OCI-LY1 (cell line): Measurements from ENCODE around the gene PTPRD.

Experiments
- H2AFZ ChIP-seq: fragments of 200-600 bp; sonication (generic), shearing (Covaris generic); 2 replicates; pipeline ENCODE4 v1.6.0; 2014; ENCODE audit warnings: antibody characterized with exemption, mild to moderate bottlenecking, low read length
- H3F3A ChIP-seq: fragments of 200-600 bp; sonication (generic), shearing (Covaris generic); 2 replicates; pipeline ENCODE4 v1.6.0; 2014; ENCODE audit warnings: mild to moderate bottlenecking, antibody characterized with exemption, low read length, moderate library complexity; ENCODE audit not compliant: insufficient read depth
- H3K27ac ChIP-seq: fragments of 200-600 bp; sonication (generic); 2 replicates; pipeline ENCODE4 v1.5.1; 2014; ENCODE audit warnings: low read length, mixed run types, mild to moderate bottlenecking, low read depth; ENCODE audit not compliant: poor library complexity, severe bottlenecking
- H3K27me3 ChIP-seq: fragments of 200-600 bp; sonication (generic); 2 replicates; pipeline ENCODE4 v1.6.0; 2014; ENCODE audit warnings: antibody characterized with exemption, mild to moderate bottlenecking, low read length, moderate library complexity; ENCODE audit not compliant: insufficient read depth
- H3K36me3 ChIP-seq: fragments of 200-600 bp; sonication (generic); 2 replicates; pipeline ENCODE4 v1.6.1; 2014; ENCODE audit warnings: mild to moderate bottlenecking, antibody characterized with exemption, low read length, moderate library complexity, mixed read lengths; ENCODE audit not compliant: insufficient read depth
- H3K4me1 ChIP-seq: fragments of 200-600 bp; sonication (generic); 2 replicates; pipeline ENCODE4 v1.5.1; 2014; ENCODE audit warnings: mild to moderate bottlenecking, low read length, moderate library complexity; ENCODE audit not compliant: insufficient read depth, severe bottlenecking
- H3K4me2 ChIP-seq: fragments of 200-600 bp; sonication (generic), shearing (Covaris generic); 2 replicates; pipeline ENCODE4 v1.6.1; 2014; ENCODE audit warnings: low read length
- H3K4me3 ChIP-seq: fragments of 200-600 bp; sonication (generic); 2 replicates; pipeline ENCODE4 v1.5.1; 2014; ENCODE audit warnings: low read length, low read depth, mild to moderate bottlenecking, mixed read lengths; ENCODE audit not compliant: poor library complexity, severe bottlenecking
- H3K79me2 ChIP-seq: fragments of 200-600 bp; shearing (Covaris generic); 2 replicates; pipeline ENCODE4 v1.6.1; 2016; ENCODE audit warnings: mixed run types, low read length, mixed read lengths; ENCODE audit not compliant: insufficient read depth
- H3K9ac ChIP-seq: fragments of 200-600 bp; sonication (generic), shearing (Covaris generic); 2 replicates; pipeline ENCODE4 v1.6.1; 2014; ENCODE audit warnings: mild to moderate bottlenecking, low read length, mixed read lengths
- H3K9me2 ChIP-seq: fragments of 200-600 bp; sonication (generic), shearing (Covaris generic); 2 replicates; pipeline ENCODE4 v1.6.1; 2014; ENCODE audit warnings: low read depth, mild to moderate bottlenecking, low read length, mixed read lengths
- H3K9me3 ChIP-seq: fragments of 200-600 bp; shearing (Covaris generic); 2 replicates; pipeline ENCODE4 v1.6.1; 2014; ENCODE audit warnings: low read length, mixed read lengths
- H4K20me1 ChIP-seq: fragments of 200-600 bp; sonication (generic), shearing (Covaris generic); 2 replicates; pipeline ENCODE4 v1.6.0; 2016; ENCODE audit warnings: mild to moderate bottlenecking, low read length; ENCODE audit not compliant: insufficient read depth
- EZH2 ChIP-seq: fragments of 200-600 bp; sonication (generic), shearing (Covaris generic); IDR thresholded peaks from 2 replicates; pipeline ENCODE4 v1.8.0; 2017; ENCODE audit warnings: borderline replicate concordance, mixed run types, mild to moderate bottlenecking, antibody characterized with exemption, low read length, moderate library complexity, mixed read lengths
- TF ChIP-seq, protein P1 (sequence below): fragments of 200-600 bp; sonication (generic), shearing (Covaris generic); IDR thresholded peaks from 2 replicates; pipeline ENCODE4 v1.5.1; 2017; ENCODE audit warnings: mild to moderate bottlenecking, antibody characterized with exemption, low read length, moderate library complexity, mixed read lengths

PTPRD gene

DNA sequence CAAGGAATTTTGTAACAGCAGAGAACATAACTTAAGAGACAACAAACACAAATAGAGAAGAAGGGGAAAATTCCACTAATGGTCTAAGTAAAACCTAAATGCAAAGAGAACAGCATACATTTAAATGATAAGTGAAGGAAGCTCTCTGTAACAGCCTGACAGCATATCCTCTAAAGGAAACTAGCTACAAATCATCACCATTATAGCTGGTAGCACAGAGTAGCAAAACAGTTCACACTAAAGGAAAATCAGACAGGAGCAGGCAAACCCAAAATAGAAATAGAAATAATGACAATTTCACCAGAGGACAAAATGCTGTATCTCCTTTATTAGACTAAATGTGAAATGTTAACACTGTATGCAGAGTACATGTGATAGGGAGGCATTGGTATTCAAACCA is 532.8 kb downstream of the PTPRD start:
- Histone ChIP-seq H4K20me1 (no peaks in the 10 kb centered on the region), H3K9me3 (no peaks in the 10 kb centered on the region), H3K9me2 (no peaks in the 10 kb centered on the region), H3K9ac (no peak overlapping the region), H3K79me2 (no peaks in the 10 kb centered on the region), H3K27ac (no peak overlapping the region), H3K4me2 (no peak overlapping the region), H2AFZ (no peak overlapping the region), H3K4me3 (no peak overlapping the region), H3K4me1 (no peaks in the 10 kb centered on the region), H3F3A (no peaks in the 10 kb centered on the region), H3K36me3 (no peaks in the 10 kb centered on the region), H3K27me3 (no peaks in the 10 kb centered on the region)
- TF ChIP-seq, protein P1, sequence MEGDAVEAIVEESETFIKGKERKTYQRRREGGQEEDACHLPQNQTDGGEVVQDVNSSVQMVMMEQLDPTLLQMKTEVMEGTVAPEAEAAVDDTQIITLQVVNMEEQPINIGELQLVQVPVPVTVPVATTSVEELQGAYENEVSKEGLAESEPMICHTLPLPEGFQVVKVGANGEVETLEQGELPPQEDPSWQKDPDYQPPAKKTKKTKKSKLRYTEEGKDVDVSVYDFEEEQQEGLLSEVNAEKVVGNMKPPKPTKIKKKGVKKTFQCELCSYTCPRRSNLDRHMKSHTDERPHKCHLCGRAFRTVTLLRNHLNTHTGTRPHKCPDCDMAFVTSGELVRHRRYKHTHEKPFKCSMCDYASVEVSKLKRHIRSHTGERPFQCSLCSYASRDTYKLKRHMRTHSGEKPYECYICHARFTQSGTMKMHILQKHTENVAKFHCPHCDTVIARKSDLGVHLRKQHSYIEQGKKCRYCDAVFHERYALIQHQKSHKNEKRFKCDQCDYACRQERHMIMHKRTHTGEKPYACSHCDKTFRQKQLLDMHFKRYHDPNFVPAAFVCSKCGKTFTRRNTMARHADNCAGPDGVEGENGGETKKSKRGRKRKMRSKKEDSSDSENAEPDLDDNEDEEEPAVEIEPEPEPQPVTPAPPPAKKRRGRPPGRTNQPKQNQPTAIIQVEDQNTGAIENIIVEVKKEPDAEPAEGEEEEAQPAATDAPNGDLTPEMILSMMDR: no peak
- no peak for TF ChIP-seq EZH2

GRCh38 chr9:10079284-10079964 is 533.4 kb downstream of the PTPRD start:
- H3K9me3 ChIP-seq: no peaks in the 10 kb centered on the region
- H3K9ac ChIP-seq: no peak overlapping the region
- no peak overlapping the region for H3K4me3 ChIP-seq
- no peaks in the 10 kb centered on the region for H3K36me3 ChIP-seq
- H4K20me1 ChIP-seq: no peaks in the 10 kb centered on the region
- H3K4me1 ChIP-seq: no peaks in the 10 kb centered on the region
- TF ChIP-seq, protein P1: no peak
- TF ChIP-seq EZH2: no peak
- H3K27ac ChIP-seq: no peak overlapping the region
- H2AFZ ChIP-seq: no peak overlapping the region
- H3F3A ChIP-seq: no peaks in the 10 kb centered on the region
- H3K79me2 ChIP-seq: no peaks in the 10 kb centered on the region
- H3K27me3 ChIP-seq: no peaks in the 10 kb centered on the region
- H3K4me2 ChIP-seq: no peak overlapping the region
- H3K9me2 ChIP-seq: no peaks in the 10 kb centered on the region

DNA sequence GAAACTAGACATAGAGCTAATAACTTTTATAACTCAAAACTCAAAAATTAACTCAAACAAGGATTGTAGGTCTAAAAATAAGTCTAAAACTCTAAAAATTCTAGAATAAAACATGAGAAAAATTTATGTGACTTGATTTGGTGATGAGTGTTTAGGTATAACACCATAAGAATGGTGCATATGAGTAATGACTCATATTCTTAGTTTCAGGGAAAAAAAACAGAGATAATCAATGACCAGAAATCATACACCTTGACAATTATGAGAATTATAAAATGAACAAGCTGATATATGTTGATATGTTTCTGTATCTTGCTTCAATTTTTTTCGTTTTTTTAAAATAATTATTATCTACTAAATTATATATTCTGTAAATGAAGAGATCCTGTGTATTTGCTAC is 541.2 kb downstream of the PTPRD start:
- Histone ChIP-seq H3F3A (no peaks in the 10 kb centered on the region), H3K4me3 (no peak overlapping the region), H3K4me2 (no peak overlapping the region), H3K27me3 (no peaks in the 10 kb centered on the region), H3K9ac (no peak overlapping the region), H3K27ac (no peak overlapping the region), H3K36me3 (no peaks in the 10 kb centered on the region), H4K20me1 (no peaks in the 10 kb centered on the region), H3K79me2 (no peaks in the 10 kb centered on the region), H3K9me3 (no peaks in the 10 kb centered on the region), H3K4me1 (no peaks in the 10 kb centered on the region), H3K9me2 (no peaks in the 10 kb centered on the region), H2AFZ (no peak overlapping the region)
- TF ChIP-seq, protein P1: no peak
- TF ChIP-seq EZH2: no peak
